Endothelial cell of umbilical vein (primary cell): ENCODE measurements around the gene MIA2. TPM values are rescaled to one million over a fixed set of nuclear protein-coding genes. Genes with fewer than 3 reads are reported as not detected.

Experiments used
- BruUV-seq: library from RNA; stranded (reverse); fragments of 400-500 nt; replicated peaks from 2 replicates; lab custom pipeline; 2021; lab: Mats Ljungman, UMichigan
- CTCF ChIA-PET: fragments of 300-600, 350-600 bp; sonication (Branson Sonifier 250); formaldehyde crosslinking; loops from one replicate; lab custom pipeline; 2021; ENCODE audit warnings: antibody characterized with exemption, inconsistent platforms; lab: Charles Lee
- POLR2A ChIA-PET: fragments of 300-600, 350-600 bp; sonication (Branson Sonifier 250); formaldehyde crosslinking; loops from one replicate; lab custom pipeline; 2021; ENCODE audit warnings: antibody characterized with exemption, inconsistent platforms; lab: Charles Lee
- DNase-seq: peaks from one replicate; pipeline ENCODE4 v3.0.0-alpha.2; 2011; ENCODE audit warnings: low read depth, low spot score
- FAIRE-seq: peaks from 2 replicates; lab custom pipeline; 2011; peaks lifted over from hg19 to GRCh38; lab: Jason Lieb, UNC
- H2AFZ ChIP-seq: 2 replicates; pipeline ENCODE4 v1.6.0; 2012; ENCODE audit warnings: low read depth, low read length, control low read depth, inconsistent platforms
- H3K27ac ChIP-seq: 2 replicates; pipeline ENCODE4 v1.5.1; 2011; ENCODE audit warnings: low read depth, mild to moderate bottlenecking, control low read depth, low read length, moderate library complexity; ENCODE audit not compliant: insufficient read depth
- H3K27me3 ChIP-seq, 2 experiments: 2 replicates each; pipeline versions ENCODE4 v1.6.0 to v1.6.1; 2011; ENCODE audit warnings: low read length in 2 of 2, mixed read lengths in 1 of 2; ENCODE audit not compliant: control insufficient read depth in 2 of 2, insufficient read depth in 2 of 2
- H3K36me3 ChIP-seq, 2 experiments: 2 replicates in 1 of 2; 3 replicates in 1 of 2; pipeline ENCODE4 v1.5.1; 2011; ENCODE audit warnings: low read length in 2 of 2, mild to moderate bottlenecking in 1 of 2, moderate library complexity in 1 of 2; ENCODE audit not compliant: control insufficient read depth in 2 of 2, insufficient read depth in 2 of 2; ENCODE audit errors: extremely low read depth in 1 of 2
- H3K4me1 ChIP-seq: 3 replicates; pipeline ENCODE4 v1.5.1; 2011; ENCODE audit warnings: mild to moderate bottlenecking, low read length; ENCODE audit not compliant: control insufficient read depth, insufficient read depth; ENCODE audit errors: extremely low read depth
- H3K4me2 ChIP-seq: 2 replicates; pipeline ENCODE4 v1.6.1; 2011; ENCODE audit warnings: low read length, control low read depth, mixed read lengths; ENCODE audit not compliant: insufficient read depth
- H3K4me3 ChIP-seq, 3 experiments: fragments of 200-600 bp in 1 of 3; sonication (generic), shearing (Covaris generic) in 1 of 3; replicated peaks in 1 of 3; 2 replicates each; pipeline ENCODE4 v1.5.1; 2011 to 2016; ENCODE audit warnings: control low read depth in 3 of 3, low read length in 3 of 3, mild to moderate bottlenecking in 2 of 3, inconsistent platforms in 1 of 3, low read depth in 1 of 3, moderate library complexity in 1 of 3; ENCODE audit not compliant: insufficient read depth in 1 of 3
- H3K79me2 ChIP-seq: 2 replicates; pipeline ENCODE4 v1.6.0; 2012; ENCODE audit warnings: low read length, inconsistent platforms; ENCODE audit not compliant: control insufficient read depth, insufficient read depth
- H3K9ac ChIP-seq: replicated peaks from 2 replicates; pipeline ENCODE3; 2011; ENCODE audit warnings: low read length, control low read depth; ENCODE audit not compliant: insufficient read depth; ENCODE audit errors: extremely low read depth
- H3K9me1 ChIP-seq: replicated peaks from 3 replicates; pipeline ENCODE4 v1.6.0; 2011; ENCODE audit warnings: mild to moderate bottlenecking, low read length; ENCODE audit not compliant: control insufficient read depth, insufficient read depth; ENCODE audit errors: extremely low read depth
- H3K9me3 ChIP-seq: replicated peaks from 2 replicates; pipeline ENCODE4 v1.5.1; 2012; ENCODE audit warnings: low read length, inconsistent platforms; ENCODE audit not compliant: control insufficient read depth, insufficient read depth
- H4K20me1 ChIP-seq: replicated peaks from 2 replicates; pipeline ENCODE3; 2011; ENCODE audit warnings: mild to moderate bottlenecking, low read length; ENCODE audit not compliant: control insufficient read depth, insufficient read depth; ENCODE audit errors: extremely low read depth
- CTCF ChIP-seq, 2 donors: IDR thresholded peaks; 1 replicate in 1 of 2; 2 replicates in 1 of 2; pipeline ENCODE4 v1.5.1; 2011; ENCODE audit warnings: low read length in 2 of 2, mild to moderate bottlenecking in 2 of 2, moderate library complexity in 2 of 2, control low read depth in 1 of 2, inconsistent platforms in 1 of 2, low read depth in 1 of 2; ENCODE audit not compliant: insufficient read depth in 1 of 2; ENCODE audit errors: extremely low read depth in 1 of 2
- EZH2 ChIP-seq: IDR thresholded peaks from 2 replicates; pipeline ENCODE4 v1.6.1; 2012; ENCODE audit warnings: borderline replicate concordance, low read depth, mild to moderate bottlenecking, moderate library complexity, low read length, inconsistent platforms; ENCODE audit not compliant: severe bottlenecking
- FOS ChIP-seq: IDR thresholded peaks from 2 replicates; pipeline ENCODE4 v1.6.1; 2011; ENCODE audit warnings: mild to moderate bottlenecking, low read length, moderate library complexity, borderline replicate concordance; ENCODE audit not compliant: insufficient read depth
- GATA2 ChIP-seq: IDR thresholded peaks from 2 replicates; pipeline ENCODE4 v1.7.0; 2011; ENCODE audit warnings: low read depth, mild to moderate bottlenecking, moderate library complexity, mixed read lengths, low read length; ENCODE audit not compliant: insufficient read length, insufficient read depth
- JUN ChIP-seq: IDR thresholded peaks from 2 replicates; pipeline ENCODE4 v1.6.1; 2011; ENCODE audit warnings: borderline replicate concordance, low read depth; ENCODE audit not compliant: insufficient read length, insufficient read depth
- MYC ChIP-seq: IDR thresholded peaks from one replicate; pipeline ENCODE4 v1.6.1; 2011; ENCODE audit warnings: mild to moderate bottlenecking, low read depth, low read length
- POLR2A ChIP-seq: IDR thresholded peaks from 2 replicates; pipeline ENCODE4 v1.6.1; 2012; ENCODE audit warnings: low read depth, mild to moderate bottlenecking, control low read depth, low read length
- POLR2AphosphoS5 ChIP-seq: IDR thresholded peaks from 2 replicates; pipeline ENCODE4 v1.6.1; 2012; ENCODE audit warnings: low read depth, mild to moderate bottlenecking, control low read depth, low read length, moderate library complexity; ENCODE audit not compliant: insufficient read depth
- dilution Hi-C: fragments of 300-500 bp; cut with MboI; formaldehyde crosslinking; loops from one replicate; pipeline ENCODE4 v1.15.0; 2019; ENCODE audit warnings: low sequenced_read_pairs; ENCODE audit not compliant: extremely low pct_ligation_motif_present
- intact Hi-C: fragments of 100-400 bp; cut with micrococcal nuclease; formaldehyde crosslinking; loops from one replicate; pipeline ENCODE4 v1.10.0; 2022
- polyA plus RNA-seq, 4 experiments: library from polyadenylated mRNA; depleted of rRNA in 3 of 4; stranded (reverse) in 3 of 4; unstranded in 1 of 4; fragments of >200 nt; gene quantifications; 2 replicates each; pipeline versions ENCODE4 v1.2.1 to v1.2.3, GENCODE V29; 2011 to 2012; ENCODE audit warnings: missing spikeins in 1 of 4
- total RNA-seq: library from RNA; stranded (reverse); gene quantifications from 2 replicates; pipeline ENCODE4 v1.2.3, GENCODE V29; 2021
- TF ChIP-seq, protein P1 (sequence below): IDR thresholded peaks from 2 replicates; pipeline ENCODE4 v1.6.1; 2011; ENCODE audit not compliant: insufficient read depth, insufficient read length

MIA2 gene
- total and polyA plus RNA-seq, 2 donors (not counting 3 experiments of a cell fraction or from before 2014, with no cell fraction given) = 9.4 to 14.9 TPM

- intact Hi-C loops = no loop called here
- Histone ChIP-seq H2AFZ (no peak overlapping the region), H3K9me3 (no peaks in the 10 kb centered on the region), H3K4me2 (no peak overlapping the region), H3K27ac (no peak overlapping the region), H3K79me2 (no peaks in the 10 kb centered on the region), H3K27me3 (no peaks in the 10 kb centered on the region), H3K36me3 (peaks cover 0 to 6% of the 10 kb centered on the region in 2 experiments), H3K4me3 (no peak overlapping the region), H4K20me1 (no peaks in the 10 kb centered on the region), H3K4me1 (no peaks in the 10 kb centered on the region), H3K9me1 (no peaks in the 10 kb centered on the region), H3K9ac (no peak overlapping the region)
- FAIRE-seq (no peak), DNase-seq (no peak)
- POLR2A ChIA-PET = no interaction called here
- dilution Hi-C loops = no loop called here
- TF ChIP-seq POLR2A (no peak), JUN (no peak), FOS (no peak), MYC (no peak), GATA2 (no peak), POLR2AphosphoS5 (no peak), EZH2 (no peak), CTCF (IDR thresholded peaks at IDR 0.05; ENCODE audit: extremely low read depth in 1 of 2, insufficient read depth in 1 of 2, low read depth in 1 of 2, low read length in 2 of 2) (no peak)
- TF ChIP-seq, protein P1, sequence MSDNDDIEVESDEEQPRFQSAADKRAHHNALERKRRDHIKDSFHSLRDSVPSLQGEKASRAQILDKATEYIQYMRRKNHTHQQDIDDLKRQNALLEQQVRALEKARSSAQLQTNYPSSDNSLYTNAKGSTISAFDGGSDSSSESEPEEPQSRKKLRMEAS = no peak
- no TSS peak for BruUV-seq
- CTCF ChIA-PET = no interaction called here
Measured at GRCh38 chr14:39315859-39316444, 82.2 kb downstream of the MIA2 start.
